Thymus (tissue), 11 donors: ENCODE measurements around the gene DIP2C. TPM values are rescaled to one million over a fixed set of nuclear protein-coding genes. Genes with fewer than 3 reads are reported as not detected.

Experiments
- DNase-seq, 9 donors: peaks; one replicate each; pipeline ENCODE4 v3.0.0-alpha.2; 2013; ENCODE audit warnings: low spot score in 9 of 9, low read depth in 6 of 9, missing footprints in 1 of 9
- H3K27ac ChIP-seq, 2 donors: one replicate each; pipeline ENCODE4 v1.5.1; 2013; ENCODE audit warnings: control low read depth in 1 of 2, low read depth in 1 of 2, low read length in 1 of 2, mild to moderate bottlenecking in 1 of 2, moderate library complexity in 1 of 2
- H3K27me3 ChIP-seq, 2 donors: one replicate each; pipeline ENCODE4 v1.5.1; 2013; ENCODE audit warnings: low read length in 1 of 2; ENCODE audit not compliant: control insufficient read depth in 2 of 2, insufficient read depth in 1 of 2
- H3K36me3 ChIP-seq, 2 donors: one replicate each; pipeline ENCODE4 v1.5.1; 2013; ENCODE audit warnings: low read length in 1 of 2, mild to moderate bottlenecking in 1 of 2, moderate library complexity in 1 of 2; ENCODE audit not compliant: control insufficient read depth in 2 of 2, insufficient read depth in 2 of 2
- H3K4me1 ChIP-seq, 2 donors: one replicate each; pipeline ENCODE4 v1.5.1; 2013; ENCODE audit warnings: low read length in 2 of 2; ENCODE audit not compliant: control insufficient read depth in 2 of 2, insufficient read depth in 2 of 2
- H3K4me3 ChIP-seq, 2 donors: one replicate each; pipeline ENCODE4 v1.5.1; 2013; ENCODE audit warnings: low read length in 2 of 2, control low read depth in 1 of 2, mild to moderate bottlenecking in 1 of 2
- H3K9me3 ChIP-seq, 2 donors: one replicate each; pipeline ENCODE4 v1.5.1; 2013; ENCODE audit warnings: low read length in 1 of 2, mild to moderate bottlenecking in 1 of 2; ENCODE audit not compliant: control insufficient read depth in 2 of 2, insufficient read depth in 1 of 2
- WGBS: extraction: QIAGEN DNeasy Blood & Tissue Kit; methylation state at CpG from one replicate; pipeline ENCODE4 v1.1.7; 2013; 5-methylcytosine and 5-hydroxymethylcytosine counted together
- polyA plus RNA-seq: library from polyadenylated mRNA; stranded (reverse); fragments of 200-250 nt; gene quantifications from one replicate; pipeline ENCODE4 v1.2.3, GENCODE V29; 2013
- total RNA-seq: library from RNA; stranded (reverse); fragments of 120-200 nt; gene quantifications from one replicate; pipeline ENCODE4 v1.2.4, GENCODE V29; 2013
- donor health status: healthy.

DIP2C gene
- total and polyA plus RNA-seq, 2 donors, result 2.2 to 3.4 TPM

DNA sequence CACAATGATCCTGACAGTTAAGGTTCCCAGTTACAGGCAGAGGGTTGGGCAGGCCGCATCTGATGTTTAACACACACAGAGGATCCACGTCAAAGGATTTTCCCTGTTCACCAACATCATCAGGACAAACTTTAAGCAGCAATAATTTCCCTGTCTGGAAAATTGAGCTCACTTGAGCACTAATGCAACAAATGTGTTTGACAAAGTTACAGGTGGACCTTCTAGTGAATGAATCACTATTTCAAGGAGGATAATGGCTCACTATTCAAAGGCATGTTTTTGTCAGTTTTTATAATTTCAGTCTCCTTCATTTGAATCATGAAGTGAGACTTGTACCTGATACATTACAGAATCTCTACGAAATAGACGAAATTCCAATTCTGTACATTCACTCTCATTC lies 127.3 kb downstream of the DIP2C start:
- Histone ChIP-seq H3K4me3 (no peak overlapping the region), H3K27me3 (no peaks in the 10 kb centered on the region), H3K9me3 (peaks cover 0 to 8% of the 10 kb centered on the region in 2 donors), H3K36me3 (no peaks in the 10 kb centered on the region), H3K4me1 (peaks cover 0 to 2% of the 10 kb centered on the region in 2 donors), H3K27ac (no peak overlapping the region)
- DNase-seq, result no peak
- 96% methylated on average over 4 of the region's 4 CpGs for WGBS

DNA sequence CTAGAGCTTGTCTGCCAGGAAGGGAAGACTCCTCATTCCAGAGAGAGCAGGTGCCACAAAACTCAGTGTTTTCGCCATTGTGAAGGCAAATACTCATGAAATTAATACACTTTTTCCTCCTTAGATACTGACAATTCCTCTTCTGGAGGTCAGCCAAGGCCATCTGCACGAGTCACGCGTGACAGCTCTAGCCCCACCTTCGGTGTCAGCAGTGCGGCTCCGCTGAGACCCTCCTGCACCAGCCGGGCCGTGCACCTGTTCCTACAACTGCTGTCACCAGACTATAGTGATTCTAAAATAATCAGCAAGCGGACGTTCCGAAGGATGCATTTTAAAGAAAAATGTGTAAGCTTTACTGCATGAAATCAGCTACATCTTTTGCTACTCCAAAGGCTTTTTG lies 127.7 kb downstream of the DIP2C start:
- H3K27me3 ChIP-seq, result no peaks in the 10 kb centered on the region
- H3K27ac ChIP-seq, result no peak overlapping the region
- H3K4me1 ChIP-seq, result peaks cover 0 to 4% of the 10 kb centered on the region in 2 donors
- H3K36me3 ChIP-seq, result no peaks in the 10 kb centered on the region
- no peak overlapping the region for H3K4me3 ChIP-seq
- no peak for DNase-seq
- 91% methylated on average over 12 of the region's 12 CpGs for WGBS
- H3K9me3 ChIP-seq, result peaks cover 0 to 8% of the 10 kb centered on the region in 2 donors

DNA sequence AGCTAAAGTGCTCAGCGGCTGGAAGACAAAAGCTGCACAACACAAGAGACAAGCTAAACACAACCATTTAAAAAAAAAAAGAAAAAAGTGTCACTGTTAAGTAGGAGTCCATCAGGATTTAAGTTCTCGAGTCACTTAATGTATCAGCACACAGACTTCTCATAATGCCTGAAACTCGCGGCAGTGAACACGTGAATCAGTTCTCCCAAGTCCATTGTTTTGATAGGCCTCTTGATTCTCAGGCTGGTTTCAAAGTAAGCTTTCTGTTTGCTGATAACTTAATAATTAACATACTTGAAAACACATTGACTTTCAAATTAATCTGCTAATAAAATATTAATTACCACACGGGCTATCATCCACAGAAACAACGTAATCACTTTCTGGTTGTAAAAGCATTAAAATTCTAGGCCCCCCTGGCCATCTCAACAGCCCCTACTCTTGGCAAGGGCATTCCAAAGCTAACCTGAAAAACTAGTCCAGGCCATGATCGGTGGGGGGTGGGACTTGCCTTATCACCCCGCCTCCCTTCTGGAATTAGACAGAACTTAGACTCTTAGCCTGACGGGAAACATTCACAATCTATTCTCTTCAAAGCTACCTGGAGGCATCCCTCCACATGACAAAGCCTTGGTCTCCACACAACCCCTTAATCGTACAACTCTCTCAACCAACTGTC lies 129.0 kb downstream of the DIP2C start:
- peaks cover 0 to 4% of the 10 kb centered on the region in 2 donors for H3K4me1 ChIP-seq
- H3K4me3 ChIP-seq, result no peak overlapping the region
- no peak overlapping the region for H3K27ac ChIP-seq
- H3K36me3 ChIP-seq, result no peaks in the 10 kb centered on the region
- WGBS, result 96% methylated on average over 11 of the region's 11 CpGs
- no peak for DNase-seq
- H3K9me3 ChIP-seq, result peaks cover 0 to 8% of the 10 kb centered on the region in 2 donors
- no peaks in the 10 kb centered on the region for H3K27me3 ChIP-seq

DNA sequence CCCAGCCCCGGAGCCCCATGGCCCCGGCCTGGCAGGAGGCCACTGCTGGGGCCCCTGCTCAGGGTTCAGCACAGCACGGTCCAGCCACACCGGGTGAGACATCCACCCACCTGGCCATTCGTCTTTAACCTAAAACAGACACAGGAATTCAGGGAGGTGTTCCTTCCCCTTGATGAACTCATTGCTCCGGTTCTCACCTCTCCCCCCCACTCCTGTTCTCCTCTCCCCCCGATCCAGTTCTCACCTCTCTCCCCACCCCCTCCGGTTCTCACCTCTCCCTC lies 129.8 kb downstream of the DIP2C start:
- no peak for DNase-seq
- Histone ChIP-seq H3K9me3 (peaks cover 0 to 8% of the 10 kb centered on the region in 2 donors), H3K4me1 (peaks cover 0 to 4% of the 10 kb centered on the region in 2 donors), H3K27ac (no peak overlapping the region), H3K36me3 (no peaks in the 10 kb centered on the region), H3K27me3 (no peaks in the 10 kb centered on the region), H3K4me3 (no peak overlapping the region)
- WGBS, result 58% methylated on average over 8 of the region's 8 CpGs

DNA sequence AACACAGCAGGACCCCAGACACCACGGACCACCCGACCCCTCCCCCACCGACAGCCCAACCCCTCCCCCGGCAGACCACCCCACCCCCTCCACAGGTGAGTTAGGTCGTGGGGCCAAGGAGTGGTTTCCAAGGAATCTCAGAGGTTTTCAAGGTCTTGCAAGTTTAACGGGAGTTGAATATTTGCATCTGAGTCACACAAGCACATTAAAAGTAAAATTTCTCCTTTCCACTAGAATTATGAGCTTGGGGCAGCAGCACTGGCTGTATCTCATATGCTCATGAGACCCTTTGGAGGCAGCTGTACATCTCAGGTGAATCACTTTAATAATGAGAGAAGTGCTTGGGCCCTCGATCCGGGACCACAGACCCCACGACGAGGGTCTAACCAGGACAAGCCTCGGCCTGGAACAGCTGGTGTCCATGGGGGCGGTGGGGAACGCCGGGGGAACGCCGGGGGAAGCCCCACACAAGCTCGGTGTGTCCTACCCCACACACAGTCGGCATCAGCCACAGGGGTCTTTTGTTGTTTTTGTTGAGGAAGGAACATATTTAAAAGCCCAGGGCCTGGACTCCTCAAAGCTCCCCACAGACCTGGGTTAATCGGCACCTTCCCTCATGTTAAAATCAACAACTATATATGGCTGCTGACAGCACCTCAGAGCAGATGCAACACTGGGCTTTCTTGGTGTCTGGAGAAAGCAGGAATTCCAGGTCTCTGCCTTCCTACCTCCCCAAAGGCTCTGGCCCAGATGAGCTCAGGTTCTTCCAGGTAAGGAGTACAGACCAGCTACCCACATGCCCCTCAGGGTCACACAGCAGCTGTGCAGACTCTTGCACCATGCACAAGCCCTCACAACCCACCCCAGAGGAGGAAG lies 130.3 kb downstream of the DIP2C start:
- DNase-seq, result no peak
- Histone ChIP-seq H3K9me3 (peaks cover 0 to 3% of the 10 kb centered on the region in 2 donors), H3K27ac (no peak overlapping the region), H3K4me3 (no peak overlapping the region), H3K4me1 (peaks cover 0 to 4% of the 10 kb centered on the region in 2 donors), H3K36me3 (no peaks in the 10 kb centered on the region), H3K27me3 (no peaks in the 10 kb centered on the region)
- WGBS, result 91% methylated on average over 19 of the region's 19 CpGs

- H3K36me3 ChIP-seq, result no peaks in the 10 kb centered on the region
- no peak overlapping the region for H3K27ac ChIP-seq
- no peaks in the 10 kb centered on the region for H3K9me3 ChIP-seq
- WGBS, result 86% methylated on average over 17 of the region's 17 CpGs
- H3K27me3 ChIP-seq, result no peaks in the 10 kb centered on the region
- no peak overlapping the region for H3K4me3 ChIP-seq
- DNase-seq, result no peak
- peaks cover 0 to 4% of the 10 kb centered on the region in 2 donors for H3K4me1 ChIP-seq
Observed at GRCh38 chr10:558364-558763, 131.1 kb downstream of the DIP2C start.

GRCh38 chr10:557792-558328 lies 131.6 kb downstream of the DIP2C start:
- H3K27me3 ChIP-seq, result peaks cover 0 to 2% of the 10 kb centered on the region in 2 donors
- no peaks in the 10 kb centered on the region for H3K9me3 ChIP-seq
- DNase-seq, result peak in 1 of 9 donors; percentile 27
- H3K27ac ChIP-seq, result no peak overlapping the region
- no peak overlapping the region for H3K4me3 ChIP-seq
- H3K4me1 ChIP-seq, result peaks cover 0 to 4% of the 10 kb centered on the region in 2 donors
- no peaks in the 10 kb centered on the region for H3K36me3 ChIP-seq
- WGBS, result 79% methylated on average over 10 of the region's 10 CpGs

- Histone ChIP-seq H3K4me1 (peaks cover 0 to 4% of the 10 kb centered on the region in 2 donors), H3K27me3 (peaks cover 0 to 2% of the 10 kb centered on the region in 2 donors), H3K36me3 (no peaks in the 10 kb centered on the region), H3K4me3 (no peak overlapping the region), H3K9me3 (no peaks in the 10 kb centered on the region), H3K27ac (no peak overlapping the region)
- WGBS, result 93% methylated on average over 14 of the region's 14 CpGs
- no peak for DNase-seq
Observed at GRCh38 chr10:556971-557637, 132.4 kb downstream of the DIP2C start.
